GM12865 (cell line): Measurements from ENCODE around the gene SLC25A29.
"Not testable (repeated sequence)": the region's sequence is repeated elsewhere in the genome, so short reads cannot be mapped to it uniquely, and the experiment has no call there.

Experiments
- DNase-seq: peaks from one replicate; pipeline ENCODE4 v3.0.0; 2010; ENCODE audit warnings: low read depth
- H3K4me3 ChIP-seq: 2 replicates; pipeline ENCODE4 v1.5.1; 2011; ENCODE audit warnings: mild to moderate bottlenecking, low read depth, low read length, control low read depth
- TF ChIP-seq, protein P1 (sequence below): IDR thresholded peaks from 2 replicates; pipeline ENCODE4 v1.5.1; 2011; ENCODE audit warnings: low read length, control low read depth, low read depth, inconsistent platforms; ENCODE audit not compliant: insufficient read depth; ENCODE audit errors: missing control alignments

Gene SLC25A29

DNA sequence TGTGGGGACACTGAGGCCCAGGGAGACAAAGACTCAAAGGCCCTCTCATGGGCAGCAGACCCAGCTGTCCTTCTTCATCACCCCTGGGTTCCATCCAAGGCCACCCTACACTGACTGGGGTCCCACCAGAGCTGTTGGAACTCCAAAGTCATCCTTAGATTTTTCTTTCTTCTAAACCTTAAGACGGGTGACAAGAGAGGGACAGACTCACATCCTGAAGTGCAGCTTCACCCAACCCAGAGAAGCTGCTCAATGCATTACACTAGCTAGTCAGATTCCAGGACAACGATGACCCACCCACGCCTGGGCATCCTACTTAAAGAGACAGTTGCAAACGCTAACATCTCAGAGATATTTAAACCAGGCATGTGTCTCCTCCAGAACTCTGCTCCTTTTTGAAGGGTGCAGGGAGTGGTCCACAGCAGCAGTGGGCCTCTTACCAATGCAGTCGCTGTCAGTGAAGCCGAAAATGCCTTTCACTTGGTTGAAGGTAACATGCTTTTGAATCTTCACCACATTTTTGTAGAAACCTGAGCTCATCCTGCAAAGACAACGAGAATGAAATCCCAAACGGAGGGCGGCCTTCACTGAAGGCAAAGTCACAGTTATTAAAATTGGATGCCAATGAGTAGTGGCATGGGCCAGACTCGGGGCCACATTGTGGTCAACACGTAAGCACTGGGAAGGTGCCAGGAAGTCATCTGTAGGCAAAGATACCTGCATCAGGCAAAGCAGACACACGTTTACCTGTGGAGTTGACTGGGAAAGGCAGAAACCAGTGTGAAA lies 40.3 kb upstream of the SLC25A29 start:
- no peak for DNase-seq
- no peak overlapping the region for H3K4me3 ChIP-seq
- TF ChIP-seq, protein P1, sequence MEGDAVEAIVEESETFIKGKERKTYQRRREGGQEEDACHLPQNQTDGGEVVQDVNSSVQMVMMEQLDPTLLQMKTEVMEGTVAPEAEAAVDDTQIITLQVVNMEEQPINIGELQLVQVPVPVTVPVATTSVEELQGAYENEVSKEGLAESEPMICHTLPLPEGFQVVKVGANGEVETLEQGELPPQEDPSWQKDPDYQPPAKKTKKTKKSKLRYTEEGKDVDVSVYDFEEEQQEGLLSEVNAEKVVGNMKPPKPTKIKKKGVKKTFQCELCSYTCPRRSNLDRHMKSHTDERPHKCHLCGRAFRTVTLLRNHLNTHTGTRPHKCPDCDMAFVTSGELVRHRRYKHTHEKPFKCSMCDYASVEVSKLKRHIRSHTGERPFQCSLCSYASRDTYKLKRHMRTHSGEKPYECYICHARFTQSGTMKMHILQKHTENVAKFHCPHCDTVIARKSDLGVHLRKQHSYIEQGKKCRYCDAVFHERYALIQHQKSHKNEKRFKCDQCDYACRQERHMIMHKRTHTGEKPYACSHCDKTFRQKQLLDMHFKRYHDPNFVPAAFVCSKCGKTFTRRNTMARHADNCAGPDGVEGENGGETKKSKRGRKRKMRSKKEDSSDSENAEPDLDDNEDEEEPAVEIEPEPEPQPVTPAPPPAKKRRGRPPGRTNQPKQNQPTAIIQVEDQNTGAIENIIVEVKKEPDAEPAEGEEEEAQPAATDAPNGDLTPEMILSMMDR, result no peak

DNA sequence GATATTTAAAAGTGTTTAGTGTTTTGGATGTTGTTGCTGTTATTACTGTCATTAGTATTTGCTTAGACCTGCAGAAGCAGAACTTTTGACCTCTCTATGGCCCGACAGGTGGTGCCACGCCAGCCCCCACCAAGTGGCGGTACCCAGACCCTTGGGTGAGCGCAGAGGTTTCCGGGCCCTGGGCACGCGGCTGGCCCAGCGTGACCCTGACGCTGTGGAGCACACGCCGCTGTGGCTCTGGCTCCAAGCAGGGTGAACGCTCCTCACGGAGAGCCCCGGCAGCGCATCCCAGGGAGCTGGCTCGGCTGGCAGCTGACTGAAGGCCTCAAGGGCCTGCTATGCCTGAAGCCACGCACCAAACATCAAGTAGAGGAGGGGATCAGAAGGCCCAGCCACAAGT lies 39.5 kb upstream of the SLC25A29 start:
- no peak for DNase-seq
- H3K4me3 ChIP-seq, result no peak overlapping the region
- TF ChIP-seq, protein P1, result no peak

DNA sequence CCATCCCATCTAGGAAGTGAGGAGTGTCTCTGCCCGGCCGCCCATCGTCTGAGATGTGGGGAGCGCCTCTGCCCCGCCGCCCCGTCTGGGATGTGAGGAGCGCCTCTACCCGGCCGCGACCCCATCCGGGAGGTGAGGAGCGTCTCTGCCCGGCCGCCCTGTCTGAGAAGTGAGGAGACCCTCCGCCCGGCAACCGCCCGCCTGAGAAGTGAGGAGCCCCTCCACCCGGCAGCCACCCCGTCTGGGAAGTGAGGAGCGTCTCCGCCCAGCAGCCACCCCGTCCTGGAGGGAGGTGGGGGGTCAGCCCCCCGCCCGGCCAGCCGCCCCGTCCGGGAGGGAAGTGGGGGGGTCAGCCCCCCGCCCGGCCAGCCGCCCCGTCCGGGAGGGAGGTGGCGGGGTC lies 38.4 kb upstream of the SLC25A29 start:
- not testable (repeated sequence) for DNase-seq, H3K4me3 ChIP-seq

DNA sequence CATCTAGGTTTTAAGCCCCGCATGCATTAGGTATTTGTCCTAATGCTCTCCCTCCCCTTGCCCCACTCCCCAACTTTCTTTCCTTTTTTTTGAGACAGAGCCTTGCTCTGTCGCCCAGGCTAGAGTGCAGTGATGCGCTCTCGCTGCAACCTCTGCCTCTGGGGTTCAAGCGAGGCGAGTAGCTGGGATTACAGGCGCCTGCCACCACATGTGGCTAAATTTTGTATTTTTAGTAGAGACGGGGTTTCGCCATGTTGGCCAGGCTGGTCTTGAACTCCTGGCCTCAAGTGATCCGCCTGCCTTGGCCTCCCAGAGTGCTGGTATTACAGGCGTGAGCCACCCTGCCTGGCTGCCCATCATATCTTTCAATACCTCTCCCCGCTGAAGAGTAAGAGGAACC lies 36.6 kb upstream of the SLC25A29 start:
- not testable (repeated sequence) for DNase-seq

DNA sequence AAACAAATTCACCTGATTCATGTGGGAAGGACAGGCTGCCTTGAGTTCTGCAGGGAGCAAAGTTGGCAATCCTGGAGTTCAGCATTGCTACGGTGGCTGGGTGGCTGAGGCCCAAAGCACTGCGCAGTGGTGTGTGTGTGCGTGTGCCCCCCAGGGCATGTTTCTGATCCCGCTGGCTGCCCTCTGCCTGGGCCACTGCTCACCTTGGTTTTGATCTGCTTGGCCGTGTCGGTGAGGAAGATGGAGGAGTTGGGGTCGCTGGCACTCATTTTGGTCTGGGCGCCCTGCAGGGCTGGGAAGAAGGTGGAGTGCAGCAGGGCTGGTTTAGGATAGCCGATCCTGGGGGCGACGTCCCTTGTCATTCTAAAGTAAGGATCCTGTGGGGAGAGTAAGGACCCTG lies 36.0 kb upstream of the SLC25A29 start:
- TF ChIP-seq, protein P1, result no peak

More for the DNA sequence above, 36.6 kb upstream of the SLC25A29 start:
- not testable (repeated sequence) for H3K4me3 ChIP-seq

DNA sequence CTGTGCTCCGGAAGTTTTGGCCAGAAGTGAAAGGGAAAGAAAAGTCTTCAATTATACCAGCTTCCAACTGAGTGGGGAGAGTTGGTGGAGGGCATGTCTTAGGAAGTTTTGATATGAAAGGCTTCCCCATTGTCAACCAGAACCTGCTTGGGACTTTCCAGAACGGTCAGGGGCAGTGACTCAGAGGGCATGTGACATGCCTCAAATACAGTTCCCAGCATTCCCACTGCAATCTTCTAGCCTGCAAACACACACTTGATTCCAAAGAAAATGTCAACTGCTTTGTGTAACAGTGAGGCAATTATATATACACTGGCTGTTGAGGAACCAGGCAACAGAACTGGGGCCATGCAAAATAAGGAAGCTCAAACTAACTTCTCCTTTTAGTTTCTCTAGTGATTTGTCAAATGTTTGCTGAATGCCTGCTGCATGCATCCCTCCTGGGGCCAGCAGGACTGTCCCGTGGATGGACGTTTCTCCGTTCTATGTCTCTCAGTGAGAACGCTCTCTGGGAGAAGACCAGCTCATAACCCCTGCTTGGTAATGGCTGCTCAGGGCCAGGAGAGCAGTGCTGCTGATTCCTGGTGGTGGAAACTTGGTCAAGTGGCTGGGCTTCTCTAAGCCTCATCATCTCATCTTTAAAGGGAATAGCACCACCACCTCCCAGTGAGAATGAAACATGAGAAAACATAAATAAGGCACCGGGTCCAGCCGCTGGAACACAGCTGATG lies 35.2 kb upstream of the SLC25A29 start:
- DNase-seq, result peak; percentile 49
- TF ChIP-seq, protein P1, result no peak
- no peak overlapping the region for H3K4me3 ChIP-seq

More for the DNA sequence above, 36.0 kb upstream of the SLC25A29 start:
- DNase-seq, result no peak
- no peak overlapping the region for H3K4me3 ChIP-seq

DNA sequence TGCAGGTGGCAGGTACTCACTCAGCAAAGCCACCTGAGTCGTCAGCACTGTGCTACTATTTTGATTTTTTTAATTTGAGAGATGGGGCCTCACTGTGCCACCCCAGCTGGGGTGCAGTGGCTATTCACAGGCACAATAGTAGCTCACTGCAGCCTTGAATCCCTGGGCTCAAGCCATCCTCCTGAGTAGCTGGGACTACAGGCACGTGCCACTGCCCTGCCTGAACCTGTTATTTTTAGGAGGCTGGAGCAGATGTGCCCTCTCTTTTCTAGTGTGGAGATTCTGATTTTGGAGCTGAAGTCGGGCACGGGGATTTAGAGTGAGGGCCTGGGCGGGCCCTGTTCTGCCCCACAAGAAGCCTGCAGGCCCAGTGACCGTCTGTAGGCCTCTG lies 34.2 kb upstream of the SLC25A29 start:
- H3K4me3 ChIP-seq, result no peak overlapping the region
- TF ChIP-seq, protein P1, result no peak
- no peak for DNase-seq
